ENCODE results near the gene TRIM59. TPM values are rescaled to one million over a fixed set of nuclear protein-coding genes. Genes with fewer than 3 reads are reported as not detected.

Gene TRIM59
- total and polyA plus RNA-seq, 2 donors = 2.4 to 40.2 TPM

GRCh38 chr3:160409812-160410610 is 39.6 kb downstream of the TRIM59 start:
- Histone ChIP-seq H3K36me3 (ENCODE audit: insufficient read depth) (no peaks in the 10 kb centered on the region), H3K4me1 (ENCODE audit: insufficient read depth) (peaks cover 1% of the 10 kb centered on the region), H3K27ac (ENCODE audit: low read depth) (no peak overlapping the region), H3K4me3 (ENCODE audit: low read depth, low read length) (no peak overlapping the region)
- 71% methylated on average over 10 of the region's 10 CpGs for WGBS
- no peak for DNase-seq (ENCODE audit: extremely low spot score)

DNA sequence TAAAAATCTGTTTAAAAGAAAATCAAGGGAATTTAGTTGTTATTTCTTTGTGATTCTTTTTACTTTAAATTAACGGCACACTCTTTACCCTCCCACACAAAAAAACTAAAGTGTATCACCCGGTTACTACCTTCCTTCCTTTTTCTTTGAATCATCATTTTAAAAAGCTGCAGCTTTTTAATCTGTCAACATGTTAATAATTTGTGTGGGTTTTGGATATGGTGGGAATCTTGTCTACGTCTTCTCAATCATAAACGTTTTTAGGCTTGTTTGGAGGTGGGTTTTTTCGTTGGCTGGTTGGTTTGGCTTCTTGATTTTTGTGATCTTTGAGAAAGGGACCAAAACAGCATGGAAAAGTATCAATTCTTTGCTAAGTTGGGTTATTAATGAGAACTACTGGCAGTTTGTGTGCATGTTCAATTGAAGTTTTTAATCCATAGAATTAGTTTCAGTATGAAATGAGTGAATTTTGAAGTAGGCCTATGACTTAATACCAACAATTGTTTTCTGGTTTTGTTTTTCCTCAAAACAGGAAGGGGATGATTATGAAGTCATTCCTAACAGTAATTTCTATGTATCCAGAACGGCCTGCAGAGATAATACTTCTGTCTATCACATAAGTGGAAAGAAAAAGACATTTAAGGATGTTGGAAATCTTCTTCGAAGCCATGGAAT is 45.7 kb downstream of the TRIM59 start:
- WGBS = 38% methylated on average over 7 of the region's 7 CpGs
- Histone ChIP-seq H3K4me1 (ENCODE audit: insufficient read depth) (peaks cover 1% of the 10 kb centered on the region), H3K27ac (ENCODE audit: low read depth) (no peak overlapping the region), H3K36me3 (ENCODE audit: insufficient read depth) (no peaks in the 10 kb centered on the region), H3K4me3 (ENCODE audit: low read depth, low read length) (no peak overlapping the region)
- no peak for DNase-seq (ENCODE audit: extremely low spot score)

DNA sequence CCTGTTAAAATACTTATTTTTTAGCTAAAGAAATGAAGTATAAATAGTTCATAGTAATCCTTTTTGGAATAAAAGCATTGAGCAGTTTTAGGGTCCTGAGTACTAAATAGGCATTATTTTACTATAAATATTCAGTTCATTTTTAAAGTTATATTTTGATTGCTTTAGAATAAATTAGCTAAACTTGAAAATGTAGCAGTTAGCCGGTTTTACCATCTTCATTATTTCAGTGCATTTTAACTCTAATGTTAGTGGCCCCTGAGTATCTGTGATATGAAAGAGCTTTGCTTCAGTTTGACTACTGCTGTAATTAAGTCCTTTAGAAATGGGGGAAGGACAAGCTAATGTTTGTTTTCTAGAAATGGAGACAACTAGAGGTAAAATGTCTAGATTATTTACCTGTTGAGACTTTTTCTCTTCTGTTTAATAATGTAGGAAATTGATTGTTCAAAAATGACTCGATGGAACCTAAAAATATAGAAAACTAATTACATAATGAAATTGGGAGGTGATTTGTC is 46.5 kb downstream of the TRIM59 start:
- Histone ChIP-seq H3K36me3 (ENCODE audit: insufficient read depth) (no peaks in the 10 kb centered on the region), H3K4me3 (ENCODE audit: low read depth, low read length) (no peak overlapping the region), H3K4me1 (ENCODE audit: insufficient read depth) (no peaks in the 10 kb centered on the region), H3K27ac (ENCODE audit: low read depth) (no peak overlapping the region)
- WGBS = 43% methylated on average over 2 of the region's 2 CpGs
- no peak for DNase-seq (ENCODE audit: extremely low spot score)

DNA sequence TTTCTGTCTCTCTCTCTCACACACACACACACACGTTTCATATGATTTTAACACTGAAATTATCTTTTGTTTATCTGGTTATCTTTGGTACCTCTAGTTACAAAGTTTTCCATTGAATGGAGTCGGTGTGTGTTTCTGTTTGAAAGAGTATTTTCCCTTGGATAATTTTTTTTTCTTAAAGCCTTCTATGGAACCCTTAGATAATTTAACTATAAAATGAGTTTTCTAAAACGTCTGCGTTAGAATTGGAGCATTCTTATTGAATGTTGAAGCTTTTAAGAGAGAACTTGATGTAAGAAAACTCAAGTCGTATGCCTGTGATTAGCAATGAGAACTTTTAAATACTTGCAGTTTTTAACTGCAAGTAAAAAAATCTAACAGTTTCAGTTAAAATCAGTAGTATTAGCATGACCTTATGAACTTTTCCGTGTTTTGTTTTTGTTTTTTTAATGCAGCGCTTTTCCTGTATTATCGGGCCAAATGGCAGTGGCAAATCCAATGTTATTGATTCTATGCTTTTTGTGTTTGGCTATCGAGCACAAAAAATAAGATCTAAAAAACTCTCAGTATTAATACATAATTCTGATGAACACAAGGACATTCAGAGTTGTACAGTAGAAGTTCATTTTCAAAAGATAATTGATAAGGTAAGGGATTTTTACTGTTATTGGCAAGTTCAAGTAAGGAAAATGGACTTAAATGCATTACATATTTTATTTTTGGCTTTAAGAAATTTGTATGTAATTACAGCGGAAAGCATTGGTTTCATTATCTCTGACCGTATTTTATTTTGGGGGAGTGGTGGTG is 47.2 kb downstream of the TRIM59 start:
- H3K4me3 ChIP-seq (ENCODE audit: low read depth, low read length) = no peak overlapping the region
- H3K4me1 ChIP-seq (ENCODE audit: insufficient read depth) = no peaks in the 10 kb centered on the region
- DNase-seq (ENCODE audit: extremely low spot score) = no peak
- WGBS = 23% methylated on average over 11 of the region's 11 CpGs
- H3K27ac ChIP-seq (ENCODE audit: low read depth) = no peak overlapping the region
- no peaks in the 10 kb centered on the region for H3K36me3 ChIP-seq (ENCODE audit: insufficient read depth)

DNA sequence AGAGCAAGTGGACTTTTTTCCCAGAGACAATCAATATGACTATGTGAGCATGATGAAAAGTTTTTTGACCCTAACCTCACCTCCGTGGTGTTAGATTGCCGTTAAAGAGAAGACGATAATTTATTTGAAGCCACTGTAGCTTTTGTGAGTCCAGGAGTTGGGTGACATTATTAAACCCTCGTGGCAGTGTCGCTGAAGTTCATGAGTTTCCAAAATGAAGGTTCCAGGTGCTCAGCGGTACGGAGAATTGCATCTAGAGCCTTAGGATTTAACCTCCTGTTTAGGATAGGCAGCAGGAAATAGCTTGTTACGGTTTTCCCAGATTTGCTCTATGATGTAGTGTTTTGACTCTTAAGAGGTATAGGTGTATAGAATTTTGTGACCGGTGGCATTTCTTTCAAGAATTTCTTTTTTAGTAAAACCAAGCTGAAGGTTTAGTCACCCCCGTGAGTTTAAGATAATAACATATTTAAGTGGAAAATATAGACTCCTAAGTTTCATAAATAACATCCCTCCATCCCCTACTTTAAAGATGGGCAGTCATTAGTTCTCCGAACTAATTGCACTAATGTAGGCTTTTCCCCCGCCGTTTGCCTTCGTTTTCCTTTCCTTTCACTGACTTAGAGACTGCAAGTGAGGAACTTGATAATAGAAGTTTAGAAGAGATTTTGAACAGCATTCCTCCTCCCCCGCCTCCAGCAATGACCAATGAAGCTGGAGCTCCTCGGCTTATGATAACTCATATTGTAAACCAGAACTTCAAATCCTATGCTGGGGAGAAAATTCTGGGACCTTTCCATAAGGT is 48.1 kb downstream of the TRIM59 start:
- WGBS = 5% methylated on average over 16 of the region's 16 CpGs
- Histone ChIP-seq H3K27ac (ENCODE audit: low read depth) (no peak overlapping the region), H3K4me3 (ENCODE audit: low read depth, low read length) (peak overlapping the region; percentile 65), H3K36me3 (ENCODE audit: insufficient read depth) (no peaks in the 10 kb centered on the region), H3K4me1 (ENCODE audit: insufficient read depth) (no peaks in the 10 kb centered on the region)
- DNase-seq (ENCODE audit: extremely low spot score) = no peak

- Histone ChIP-seq H3K4me3 (ENCODE audit: low read depth, low read length) (peak overlapping the region; percentile 65), H3K4me1 (ENCODE audit: insufficient read depth) (no peaks in the 10 kb centered on the region), H3K27ac (ENCODE audit: low read depth) (peak overlapping the region; percentile 74), H3K36me3 (ENCODE audit: insufficient read depth) (no peaks in the 10 kb centered on the region)
- DNase-seq (ENCODE audit: extremely low spot score) = no peak
- under 1% methylated on average over 51 of the region's 51 CpGs for WGBS
Observed at GRCh38 chr3:160400702-160401150, 48.9 kb downstream of the TRIM59 start.

- no peak for DNase-seq (ENCODE audit: extremely low spot score)
- Histone ChIP-seq H3K27ac (ENCODE audit: low read depth) (peak overlapping the region; percentile 74), H3K36me3 (ENCODE audit: insufficient read depth) (no peaks in the 10 kb centered on the region), H3K4me1 (ENCODE audit: insufficient read depth) (no peaks in the 10 kb centered on the region), H3K4me3 (ENCODE audit: low read depth, low read length) (peak overlapping the region; percentile 65)
- WGBS = under 1% methylated on average over 49 of the region's 49 CpGs
Observed at GRCh38 chr3:160400030-160400701, 49.4 kb downstream of the TRIM59 start.

DNA sequence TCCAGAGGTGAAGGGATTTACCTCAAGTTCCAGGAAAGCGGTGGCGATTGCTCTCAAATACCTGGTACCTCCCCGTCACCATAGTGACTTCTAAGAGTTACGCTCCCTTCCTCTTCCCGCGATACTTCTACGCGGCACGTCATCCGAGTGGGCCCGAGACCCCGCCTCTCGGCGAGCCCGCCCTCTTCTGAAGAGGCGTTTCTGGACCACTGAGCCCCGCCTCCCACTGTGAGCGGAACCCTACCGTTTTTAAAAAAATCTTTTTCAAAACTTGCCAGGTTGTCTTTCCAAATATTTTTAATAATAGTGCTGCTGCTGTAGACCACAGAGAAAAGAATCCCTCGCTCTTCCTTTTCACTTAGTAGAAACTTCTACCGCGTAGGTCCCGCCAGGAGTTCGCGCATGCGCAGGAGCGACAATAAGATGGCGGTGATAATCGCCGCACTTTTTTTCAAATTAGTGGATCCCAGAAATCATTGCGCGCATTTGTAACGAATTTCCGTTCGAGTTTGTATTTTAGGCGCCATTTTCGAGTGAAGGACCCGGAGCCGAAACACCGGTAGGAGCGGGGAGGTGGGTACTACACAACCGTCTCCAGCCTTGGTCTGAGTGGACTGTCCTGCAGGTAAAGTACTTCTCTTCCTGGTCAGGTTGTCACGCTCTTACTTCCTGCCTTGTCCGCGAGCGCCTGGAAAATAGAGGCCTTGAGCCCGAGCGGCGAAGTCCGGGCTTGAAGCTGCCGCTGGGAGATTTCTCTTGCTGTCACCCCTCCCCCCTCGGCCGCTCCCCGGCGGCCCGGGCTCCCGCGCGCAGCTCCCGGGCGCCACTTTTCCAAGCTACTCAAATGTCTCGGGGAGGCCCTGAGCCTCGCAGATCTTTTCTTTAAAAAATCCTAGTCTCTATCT is 50.2 kb downstream of the TRIM59 start, which contains the start of the genes IFT80 and SMC4:
TSS of gene IFT80 (minus strand) at position 101 of the 905 bp plus-strand sequence. CDS start 14,625 bp downstream, outside the sequence.
TSS of gene SMC4 (plus strand) at position 526 of the 905 bp plus-strand sequence. CDS start 1,177 bp downstream, outside the sequence.
- WGBS = under 1% methylated on average over 63 of the region's 63 CpGs
- DNase-seq (ENCODE audit: extremely low spot score) = peak; percentile 91

DNA sequence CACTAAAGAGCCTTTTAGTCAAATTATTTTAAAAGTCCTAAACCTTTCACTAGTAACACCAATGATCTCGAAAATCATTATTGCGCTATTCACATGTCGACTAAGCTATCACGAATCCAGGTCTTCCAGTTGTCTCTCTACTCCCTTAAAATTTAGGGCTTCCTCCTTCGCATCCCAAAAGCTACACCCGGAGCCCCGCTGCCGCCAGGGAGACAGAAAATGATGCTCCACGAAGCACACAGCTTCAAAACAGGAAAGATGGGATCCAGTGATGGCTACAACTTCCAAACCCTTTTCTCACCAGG is 50.8 kb downstream of the TRIM59 start:
- no peak for DNase-seq (ENCODE audit: extremely low spot score)
- Histone ChIP-seq H3K4me3 (ENCODE audit: low read depth, low read length) (peak overlapping the region; percentile 82), H3K36me3 (ENCODE audit: insufficient read depth) (no peaks in the 10 kb centered on the region), H3K27ac (ENCODE audit: low read depth) (peak overlapping the region; percentile 74), H3K4me1 (ENCODE audit: insufficient read depth) (no peaks in the 10 kb centered on the region)
- WGBS = 0% methylated on average over 9 of the region's 9 CpGs

More for the DNA sequence above, 50.2 kb downstream of the TRIM59 start, which contains the start of the genes IFT80 and SMC4:
- no peaks in the 10 kb centered on the region for H3K36me3 ChIP-seq (ENCODE audit: insufficient read depth)
- peak within 1 kb of the TSS; percentile 82 for H3K4me3 ChIP-seq (ENCODE audit: low read depth, low read length)
- H3K4me1 ChIP-seq (ENCODE audit: insufficient read depth) = no peaks in the 10 kb centered on the region
- peak within 1 kb of the TSS; percentile 74 for H3K27ac ChIP-seq (ENCODE audit: low read depth)

DNA sequence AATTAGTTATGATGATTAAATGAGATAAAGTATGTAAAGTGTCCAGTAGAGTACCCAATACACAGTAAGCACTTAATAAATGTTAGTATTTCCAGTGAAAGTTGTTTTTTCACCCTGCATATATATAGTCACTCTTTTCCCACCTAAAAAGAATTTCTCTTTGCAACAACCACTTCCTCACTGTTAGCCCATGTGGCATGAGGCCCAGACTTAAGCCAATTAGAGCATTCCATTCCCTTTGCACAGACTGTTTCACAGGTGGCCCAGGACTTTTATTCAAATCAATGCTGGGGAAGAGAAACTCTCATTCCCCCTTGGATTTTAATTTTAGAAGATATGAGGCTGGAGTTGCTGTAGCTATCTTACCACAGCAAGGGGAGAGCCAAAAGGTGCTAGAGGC is 54.3 kb downstream of the TRIM59 start:
- no peaks in the 10 kb centered on the region for H3K4me1 ChIP-seq (ENCODE audit: insufficient read depth)
- no peaks in the 10 kb centered on the region for H3K36me3 ChIP-seq (ENCODE audit: insufficient read depth)
- no peak overlapping the region for H3K4me3 ChIP-seq (ENCODE audit: low read depth, low read length)
- no peak for DNase-seq (ENCODE audit: extremely low spot score)
- H3K27ac ChIP-seq (ENCODE audit: low read depth) = no peak overlapping the region

DNA sequence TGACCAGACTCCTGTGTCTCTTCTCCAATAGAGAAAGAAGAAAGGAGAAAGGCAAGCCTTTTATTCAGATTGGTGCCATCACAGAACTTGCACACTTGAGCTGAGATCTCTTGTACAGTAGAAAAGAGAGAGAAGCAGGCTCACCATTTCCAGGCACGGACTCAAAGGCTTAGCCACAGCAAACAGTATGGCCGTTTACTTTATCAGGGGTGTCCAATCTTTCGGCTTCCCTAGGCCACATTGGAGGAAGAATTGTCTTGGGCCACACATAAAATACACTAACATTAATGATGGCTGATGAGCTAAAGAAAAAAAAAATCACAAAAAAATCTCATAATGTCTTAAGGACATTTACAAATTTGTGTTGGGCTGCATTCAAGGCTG is 55.6 kb downstream of the TRIM59 start:
- DNase-seq (ENCODE audit: extremely low spot score) = no peak
- WGBS = 96% methylated on average over 3 of the region's 3 CpGs
- no peak overlapping the region for H3K27ac ChIP-seq (ENCODE audit: low read depth)
- no peaks in the 10 kb centered on the region for H3K36me3 ChIP-seq (ENCODE audit: insufficient read depth)
- H3K4me1 ChIP-seq (ENCODE audit: insufficient read depth) = no peaks in the 10 kb centered on the region
- no peak overlapping the region for H3K4me3 ChIP-seq (ENCODE audit: low read depth, low read length)
